ENCODE measurements around the gene MYO1C.
"Not testable (repeated sequence)": the region's sequence is repeated elsewhere in the genome, so short reads cannot be mapped to it uniquely, and the experiment has no call there.

Gene MYO1C

DNA sequence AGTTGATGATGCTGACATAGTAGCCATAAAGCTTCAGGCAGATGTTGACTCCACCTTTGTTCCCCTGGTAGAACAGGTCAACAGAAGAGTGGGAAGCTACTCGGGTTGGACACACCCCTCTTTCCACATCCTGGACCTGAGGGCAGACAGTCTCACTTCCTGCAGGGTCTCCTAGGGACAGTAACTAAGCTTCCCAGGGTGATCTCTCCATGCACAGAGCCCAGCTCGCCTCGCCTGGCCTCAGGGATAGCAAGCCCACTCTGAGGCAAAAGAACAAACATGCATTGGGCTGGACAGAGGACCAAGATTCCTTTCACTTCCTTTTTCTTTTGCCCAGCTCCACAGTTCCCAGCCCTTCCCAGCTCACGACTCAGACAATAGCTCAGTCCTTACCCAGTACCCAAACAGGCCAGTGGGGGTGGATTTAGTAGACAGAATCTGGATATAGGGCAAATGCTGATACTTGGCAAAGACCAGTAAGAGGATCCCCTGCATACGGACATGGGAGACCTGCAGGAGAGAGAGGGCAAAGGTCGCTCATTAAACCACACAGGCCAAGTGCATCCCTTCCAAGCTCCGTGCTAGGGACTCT lies 16.9 kb upstream of the MYO1C start:
- no peak for DNase-seq (ENCODE audit: low read depth in 3 of 3)

DNA sequence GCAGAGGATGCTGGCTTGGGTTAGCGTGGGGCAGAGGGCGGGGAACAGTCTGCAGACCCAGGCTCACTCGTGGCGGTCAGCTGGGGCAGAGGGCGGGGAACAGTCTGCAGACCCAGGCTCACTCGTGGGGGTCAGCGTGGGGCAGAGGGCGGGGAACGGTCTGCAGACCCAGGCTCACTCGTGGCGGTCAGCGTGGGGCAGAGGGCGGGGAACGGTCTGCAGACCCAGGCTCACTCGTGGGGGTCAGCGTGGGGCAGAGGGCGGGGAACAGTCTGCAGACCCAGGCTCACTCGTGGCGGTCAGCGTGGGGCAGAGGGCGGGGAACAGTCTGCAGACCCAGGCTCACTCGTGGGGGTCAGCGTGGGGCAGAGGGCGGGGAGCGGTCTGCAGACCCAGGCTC lies 16.2 kb upstream of the MYO1C start:
- DNase-seq (ENCODE audit: low read depth in 3 of 3): not testable (repeated sequence)

DNA sequence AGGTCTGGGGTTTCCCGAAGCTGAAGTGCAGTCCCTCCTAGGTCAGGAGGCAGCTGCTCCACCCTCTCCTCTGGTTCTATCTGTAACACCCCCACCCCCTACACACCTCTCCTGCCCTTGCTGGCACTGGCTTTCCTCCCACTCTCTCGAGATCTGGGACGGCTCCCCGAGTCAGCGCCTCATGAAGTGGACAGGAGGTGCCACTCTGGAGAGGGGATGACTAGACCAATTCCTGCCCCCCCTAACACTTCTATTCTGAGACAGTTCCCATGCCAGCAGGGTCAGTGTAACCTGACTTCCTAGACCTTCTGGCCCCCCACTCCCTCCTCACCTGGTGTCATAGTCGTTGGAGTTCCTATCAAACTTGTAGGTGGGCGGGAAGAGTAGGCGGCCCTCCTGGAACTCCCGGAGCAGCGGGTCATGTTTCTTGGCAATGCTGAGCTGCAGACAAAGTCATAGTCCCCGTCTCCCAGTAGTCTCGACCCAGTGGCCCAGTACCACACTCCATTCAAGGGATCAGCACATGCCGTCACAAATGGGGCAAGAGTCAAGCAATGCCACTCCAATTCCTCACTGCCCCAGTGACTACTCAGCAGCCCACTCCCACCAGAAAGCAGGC lies 14.3 kb upstream of the MYO1C start:
- DNase-seq (ENCODE audit: low read depth in 3 of 3): no peak

GRCh38 chr17:1505586-1505985 lies 13.1 kb upstream of the MYO1C start:
- DNase-seq (ENCODE audit: low read depth in 3 of 3): no peak

GRCh38 chr17:1504866-1505265 lies 12.4 kb upstream of the MYO1C start:
- no peak for DNase-seq (ENCODE audit: low read depth in 3 of 3)

GRCh38 chr17:1503699-1504098 lies 11.2 kb upstream of the MYO1C start:
- no peak for DNase-seq (ENCODE audit: low read depth in 3 of 3)

DNA sequence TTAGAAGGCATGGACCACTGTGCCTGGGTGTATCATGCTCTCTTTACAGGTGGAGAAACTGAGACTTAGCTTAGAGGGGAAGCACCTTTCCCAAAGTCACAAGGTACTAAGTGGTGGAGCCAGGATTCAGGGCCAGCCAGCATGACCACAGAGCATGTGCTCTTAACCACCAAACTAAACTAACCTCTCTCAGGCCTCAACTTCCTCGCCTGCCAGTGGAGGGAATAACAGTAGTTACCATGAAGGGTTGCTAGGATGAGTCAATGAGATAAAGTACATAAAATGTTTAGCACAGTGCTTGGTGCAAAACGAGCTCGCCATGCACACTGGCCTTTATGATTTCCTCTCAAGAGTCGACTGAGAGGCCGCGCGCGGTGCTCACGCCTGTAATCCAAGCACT lies 6.4 kb upstream of the MYO1C start:
- DNase-seq (ENCODE audit: low read depth in 3 of 3): no peak

- no peak for DNase-seq (ENCODE audit: low read depth in 3 of 3)
Observed at GRCh38 chr17:1498233-1498632, 5.7 kb upstream of the MYO1C start.

- no peak for DNase-seq (ENCODE audit: low read depth in 3 of 3)
Observed at GRCh38 chr17:1497831-1498230, 5.3 kb upstream of the MYO1C start.

- no peak for DNase-seq (ENCODE audit: low read depth in 3 of 3)
Observed at GRCh38 chr17:1496869-1497268, 4.4 kb upstream of the MYO1C start.

DNA sequence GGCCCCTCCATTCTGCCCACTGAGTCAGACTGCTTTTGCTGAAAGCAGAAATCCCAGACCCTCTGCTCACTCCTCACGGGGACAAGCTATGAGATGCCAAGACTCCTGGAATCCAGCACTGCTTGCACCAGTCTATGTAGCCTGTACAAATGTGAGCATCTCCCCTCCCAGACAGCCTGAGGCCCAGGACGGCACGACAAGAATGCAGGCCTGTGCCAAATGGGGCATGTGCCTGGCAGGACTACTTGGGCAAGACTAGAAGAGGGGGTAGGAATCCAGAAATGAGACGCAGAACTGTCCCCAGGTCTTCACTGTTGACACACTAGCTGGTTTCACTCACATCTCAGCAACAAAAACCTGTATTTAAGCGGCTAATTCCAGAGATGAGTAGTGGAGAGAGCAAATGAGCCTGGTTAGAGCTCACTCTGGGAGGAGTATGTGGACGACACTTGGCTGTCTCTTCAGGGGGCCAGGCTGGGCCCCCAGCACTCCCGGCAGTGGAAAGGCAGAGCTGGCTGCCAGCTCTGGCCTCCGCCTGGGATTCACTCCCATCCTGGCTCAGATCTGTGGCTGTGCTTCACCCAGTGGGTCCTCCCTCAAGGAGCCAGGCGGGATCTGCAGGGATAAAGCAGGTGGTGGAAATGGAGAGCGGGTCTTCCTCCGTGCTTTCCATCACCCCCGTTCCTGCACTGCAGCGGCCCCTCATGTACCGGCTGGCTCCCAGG lies 2.9 kb upstream of the MYO1C start:
- no peak for DNase-seq (ENCODE audit: low read depth in 3 of 3)

GRCh38 chr17:1494736-1495253 lies 2.3 kb upstream of the MYO1C start:
- DNase-seq (ENCODE audit: low read depth in 3 of 3): no peak

DNA sequence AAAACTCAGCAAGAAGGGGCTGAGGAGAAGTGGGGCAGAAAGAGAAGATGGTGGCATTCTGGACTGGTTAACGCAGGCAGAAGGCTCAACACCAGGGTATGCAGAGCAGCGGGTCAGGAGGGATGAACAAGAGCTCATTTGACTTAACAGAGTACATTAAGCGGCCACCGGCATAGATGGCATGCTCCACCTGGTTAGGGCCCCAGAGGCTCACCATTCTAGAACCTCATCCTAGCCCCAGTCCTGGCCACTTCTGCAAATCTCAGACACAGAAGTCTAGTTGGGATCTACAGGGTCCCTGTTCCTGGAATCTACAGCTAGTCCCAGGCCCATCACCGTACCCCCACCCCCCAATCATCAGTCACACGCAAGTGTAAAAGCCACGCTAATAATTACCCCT lies 1.7 kb upstream of the MYO1C start:
- DNase-seq (ENCODE audit: low read depth in 3 of 3): no peak

DNA sequence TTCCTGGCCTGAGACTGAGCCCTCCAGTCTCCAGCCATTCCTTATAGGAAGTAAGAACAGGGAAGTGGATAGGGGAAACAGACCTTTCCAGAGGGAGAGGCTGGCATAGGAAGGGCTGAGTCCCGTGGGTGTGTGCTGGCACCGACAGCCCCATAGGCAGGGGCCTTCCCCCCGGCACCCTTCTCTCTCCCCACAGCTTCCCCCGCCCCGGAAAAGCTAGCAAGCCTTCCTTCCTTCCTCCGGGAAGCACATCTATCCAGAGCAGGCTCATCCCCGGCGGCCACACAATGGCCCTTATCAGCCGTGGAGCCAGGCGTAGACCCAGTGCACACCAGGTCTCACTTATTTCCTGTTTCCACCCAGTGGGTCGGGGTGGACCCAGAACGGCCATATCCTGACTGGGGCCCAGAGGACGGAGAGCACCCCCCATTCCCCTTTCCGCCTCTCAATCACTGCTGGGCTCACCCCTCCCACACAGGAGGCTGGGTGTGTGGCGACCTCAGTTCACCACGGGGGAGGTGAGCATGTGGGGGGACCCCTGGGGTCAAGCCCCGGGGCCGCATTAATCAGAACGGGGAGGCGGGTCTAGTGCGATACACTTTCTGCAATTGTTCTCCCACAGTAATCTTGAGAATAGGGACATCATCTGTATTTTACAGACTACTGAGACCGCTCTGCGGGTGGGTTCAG lies 950 bp upstream of the MYO1C start:
- DNase-seq (ENCODE audit: low read depth in 3 of 3): no peak

DNA sequence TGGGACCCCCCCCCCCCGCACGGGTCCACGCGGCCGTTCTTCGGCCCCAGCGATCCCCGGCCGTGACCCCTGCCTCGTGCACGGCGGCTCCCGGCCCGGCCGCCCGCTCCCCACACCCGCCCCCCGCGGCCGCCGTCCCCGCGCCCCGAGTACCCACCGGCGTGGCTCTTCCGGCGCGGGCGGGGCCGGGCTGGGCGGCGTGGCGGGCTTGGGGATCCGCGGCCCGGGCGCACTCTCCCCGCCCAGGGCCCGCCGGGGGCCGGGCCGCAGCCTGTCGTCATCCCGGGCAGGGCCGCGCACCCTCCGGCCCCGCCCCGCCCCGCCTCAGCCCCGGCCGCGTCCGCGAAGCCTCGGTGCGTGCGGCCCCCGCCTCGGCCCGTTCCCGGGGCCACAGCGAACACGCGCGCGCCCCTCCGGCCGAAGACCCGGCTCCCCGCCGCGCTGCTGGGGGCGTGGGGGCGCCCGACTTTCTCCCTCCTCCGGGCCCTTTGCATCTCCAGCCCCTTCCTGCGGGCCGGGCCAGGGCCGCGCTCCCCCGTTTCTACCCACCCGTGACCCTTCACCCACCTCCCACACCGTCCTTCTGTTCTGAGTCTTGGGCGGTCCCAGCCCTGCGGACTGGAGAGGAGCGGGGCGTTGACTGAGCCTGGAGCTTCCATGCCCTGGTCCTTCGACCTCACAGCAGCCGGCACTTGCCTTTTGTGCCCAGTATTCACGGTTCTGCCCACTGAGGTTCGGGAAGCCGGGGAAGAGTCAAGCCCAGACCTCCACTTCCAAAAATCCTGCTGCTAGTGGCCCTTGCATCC lies 840 bp downstream of the MYO1C start:
- peak in 1 of 3 experiments; percentile 36 for DNase-seq (ENCODE audit: low read depth in 3 of 3)

- DNase-seq (ENCODE audit: low read depth in 3 of 3): peak in 2 of 3 experiments; percentile 49 to 50
Observed at GRCh38 chr17:1490643-1491442, 1.6 kb downstream of the MYO1C start.

DNA sequence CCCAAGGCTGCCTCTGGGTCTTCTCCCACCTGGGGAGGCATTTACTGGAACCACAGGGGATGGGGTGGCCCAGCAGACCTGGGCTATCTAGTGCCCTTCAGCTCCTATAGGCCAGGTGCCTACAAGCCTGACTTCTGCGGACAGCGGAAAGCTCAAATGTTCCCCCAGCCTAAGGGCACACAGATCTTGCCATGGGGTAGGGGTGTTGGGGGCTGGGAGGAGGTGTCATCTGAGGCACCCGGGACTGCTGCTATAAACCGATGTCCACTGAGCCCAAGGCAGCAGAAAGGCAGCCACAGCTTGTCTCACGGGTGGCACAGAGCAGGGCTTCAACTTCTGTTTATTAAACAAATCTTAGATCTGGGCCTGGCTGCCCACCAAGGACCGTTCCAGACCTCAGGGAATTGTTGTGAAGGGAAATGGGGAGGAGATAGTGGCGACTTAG lies 3.6 kb downstream of the MYO1C start:
- no peak for DNase-seq (ENCODE audit: low read depth in 3 of 3)

DNA sequence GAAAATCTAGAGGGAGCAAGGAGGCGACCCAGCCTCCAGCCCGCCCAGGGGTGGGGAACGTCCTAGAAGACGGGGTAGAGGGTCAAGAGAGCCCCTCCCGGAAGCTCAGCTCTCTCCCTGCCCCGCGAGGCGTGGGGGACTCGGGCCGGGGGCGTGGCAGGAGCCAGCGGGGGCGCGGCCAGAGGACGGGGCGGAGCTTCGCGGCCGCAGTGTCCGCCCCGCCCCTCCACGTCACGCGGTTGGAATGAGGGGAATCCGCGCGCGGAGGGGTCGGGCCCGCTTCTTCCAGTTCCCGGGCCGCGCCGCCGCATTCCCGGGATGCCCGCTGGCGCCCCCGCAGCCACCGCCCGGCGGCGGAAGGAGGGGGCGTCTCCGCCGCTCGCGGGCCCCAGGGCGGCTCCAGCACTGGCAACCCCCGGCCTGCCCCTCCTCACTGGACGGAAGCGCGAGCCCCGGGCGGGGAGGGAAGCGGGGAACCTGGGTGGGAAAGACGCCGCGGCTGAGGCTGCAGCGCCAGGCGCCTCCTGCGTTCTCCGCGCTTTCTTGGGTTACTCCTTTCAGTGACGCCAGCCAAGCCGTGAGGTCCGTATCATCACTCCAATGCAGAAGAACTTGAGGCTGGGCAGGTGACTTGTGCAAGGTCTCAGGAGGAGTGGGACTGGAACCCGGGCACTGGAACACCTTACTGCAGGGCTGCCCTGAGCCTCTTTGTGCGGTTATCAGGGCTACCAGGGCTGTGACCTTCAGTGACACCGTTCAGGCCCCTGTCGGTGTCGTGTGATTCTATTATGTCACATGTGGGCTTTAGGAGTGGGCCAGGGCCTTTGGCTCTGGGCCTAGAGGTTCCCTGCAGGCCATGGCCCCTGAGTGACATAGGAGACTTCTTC lies 4.3 kb downstream of the MYO1C start:
- DNase-seq (ENCODE audit: low read depth in 3 of 3): peak; percentile 49 to 55 (median 53)
